ENCODE data around the gene TBC1D8. TPM values are rescaled to one million over a fixed set of nuclear protein-coding genes. Genes with fewer than 3 reads are reported as not detected.

TBC1D8 gene
- total RNA-seq, 1 experiment from 2014 or later: 51.7 TPM

DNA sequence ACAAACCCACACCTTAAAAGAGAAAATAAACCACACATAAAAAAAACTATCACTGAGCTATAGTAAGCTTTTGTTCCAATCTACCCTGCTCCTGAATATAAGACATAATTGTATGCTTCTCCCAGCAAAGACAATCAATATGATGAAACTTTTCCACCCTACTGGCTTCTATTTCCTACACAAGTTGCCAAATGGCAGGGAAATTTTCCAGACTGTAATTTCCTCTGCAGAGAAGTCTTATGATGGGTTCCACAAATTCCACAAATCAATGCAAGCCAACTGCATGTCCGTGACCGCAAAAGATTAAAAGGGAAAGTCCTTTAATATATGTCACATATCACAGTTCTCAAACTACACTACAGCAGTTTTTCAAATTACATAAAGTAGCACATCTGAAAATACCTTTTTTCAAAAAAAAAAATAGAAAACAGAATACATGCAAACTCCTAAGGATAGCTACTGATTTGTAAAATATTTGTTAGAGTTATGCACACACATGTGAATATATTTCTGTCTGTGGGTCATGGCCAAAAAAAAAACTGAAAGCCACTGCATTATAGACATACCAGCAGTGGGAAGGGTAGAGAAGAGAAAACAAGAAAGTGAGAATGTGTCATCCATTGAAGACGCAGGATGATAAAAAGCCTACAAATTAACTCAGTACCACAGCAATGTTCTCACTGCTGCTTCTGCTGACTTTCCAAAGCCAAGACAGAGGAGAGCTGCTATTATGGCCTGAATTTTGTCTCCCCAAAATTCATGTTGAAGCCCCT, 87.6 kb downstream of the TBC1D8 start (continued):
- TF ChIP-seq, protein P1, sequence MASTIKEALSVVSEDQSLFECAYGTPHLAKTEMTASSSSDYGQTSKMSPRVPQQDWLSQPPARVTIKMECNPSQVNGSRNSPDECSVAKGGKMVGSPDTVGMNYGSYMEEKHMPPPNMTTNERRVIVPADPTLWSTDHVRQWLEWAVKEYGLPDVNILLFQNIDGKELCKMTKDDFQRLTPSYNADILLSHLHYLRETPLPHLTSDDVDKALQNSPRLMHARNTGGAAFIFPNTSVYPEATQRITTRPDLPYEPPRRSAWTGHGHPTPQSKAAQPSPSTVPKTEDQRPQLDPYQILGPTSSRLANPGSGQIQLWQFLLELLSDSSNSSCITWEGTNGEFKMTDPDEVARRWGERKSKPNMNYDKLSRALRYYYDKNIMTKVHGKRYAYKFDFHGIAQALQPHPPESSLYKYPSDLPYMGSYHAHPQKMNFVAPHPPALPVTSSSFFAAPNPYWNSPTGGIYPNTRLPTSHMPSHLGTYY (CRISPR knock-in tag; IDR thresholded peaks at IDR 0.05): no peak
- TF ChIP-seq, protein P2, sequence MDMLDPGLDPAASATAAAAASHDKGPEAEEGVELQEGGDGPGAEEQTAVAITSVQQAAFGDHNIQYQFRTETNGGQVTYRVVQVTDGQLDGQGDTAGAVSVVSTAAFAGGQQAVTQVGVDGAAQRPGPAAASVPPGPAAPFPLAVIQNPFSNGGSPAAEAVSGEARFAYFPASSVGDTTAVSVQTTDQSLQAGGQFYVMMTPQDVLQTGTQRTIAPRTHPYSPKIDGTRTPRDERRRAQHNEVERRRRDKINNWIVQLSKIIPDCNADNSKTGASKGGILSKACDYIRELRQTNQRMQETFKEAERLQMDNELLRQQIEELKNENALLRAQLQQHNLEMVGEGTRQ (CRISPR knock-in tag; IDR thresholded peaks at IDR 0.05): no peak
- TF ChIP-seq, protein P3, sequence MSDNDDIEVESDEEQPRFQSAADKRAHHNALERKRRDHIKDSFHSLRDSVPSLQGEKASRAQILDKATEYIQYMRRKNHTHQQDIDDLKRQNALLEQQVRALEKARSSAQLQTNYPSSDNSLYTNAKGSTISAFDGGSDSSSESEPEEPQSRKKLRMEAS (CRISPR knock-in tag; IDR thresholded peaks at IDR 0.05): no peak

DNA sequence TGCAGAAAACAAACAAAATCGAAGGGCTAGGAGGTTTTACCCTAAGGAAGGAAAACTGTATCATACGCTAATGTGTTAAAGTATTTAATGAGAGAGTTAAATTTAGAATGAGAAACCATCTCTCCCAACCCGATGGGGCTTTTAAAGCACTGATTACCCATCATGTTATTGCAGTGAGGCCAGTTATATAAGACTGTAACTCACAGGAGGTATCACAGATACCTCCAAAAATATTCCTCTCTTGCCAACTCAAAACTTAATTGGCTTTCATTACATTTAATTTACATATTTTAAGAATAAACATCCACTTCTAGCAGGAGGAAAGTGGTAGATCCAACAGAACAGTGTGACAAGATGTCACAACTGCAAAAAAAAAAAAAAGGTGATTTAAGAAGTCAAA, 92.8 kb downstream of the TBC1D8 start:
- no peak for DNase-seq (ENCODE audit: low spot score)
- ChIA-PET CTCF (no interaction called here), POLR2A (no interaction called here)
- H3K4me3 Mint-ChIP-seq: no peak overlapping the region
- peaks cover 9% of the 10 kb centered on the region for H3K4me1 Mint-ChIP-seq
- H3K36me3 Mint-ChIP-seq: peaks cover 44% of the 10 kb centered on the region
- H3K27me3 Mint-ChIP-seq (ENCODE audit: low read depth): no peaks in the 10 kb centered on the region
- TF ChIP-seq RORB (CRISPR knock-in tag; IDR thresholded peaks at IDR 0.05) (no peak), SMAD3 (CRISPR knock-in tag; IDR thresholded peaks at IDR 0.05; ENCODE audit: borderline replicate concordance) (no peak), RELA (CRISPR knock-in tag; IDR thresholded peaks at IDR 0.05; ENCODE audit: borderline replicate concordance) (no peak), TCF7 (CRISPR knock-in tag; IDR thresholded peaks at IDR 0.05; ENCODE audit: low read depth) (no peak), SP1 (CRISPR knock-in tag; conservative IDR thresholded peaks at IDR 0.05) (no peak)
- TF ChIP-seq, protein P4, sequence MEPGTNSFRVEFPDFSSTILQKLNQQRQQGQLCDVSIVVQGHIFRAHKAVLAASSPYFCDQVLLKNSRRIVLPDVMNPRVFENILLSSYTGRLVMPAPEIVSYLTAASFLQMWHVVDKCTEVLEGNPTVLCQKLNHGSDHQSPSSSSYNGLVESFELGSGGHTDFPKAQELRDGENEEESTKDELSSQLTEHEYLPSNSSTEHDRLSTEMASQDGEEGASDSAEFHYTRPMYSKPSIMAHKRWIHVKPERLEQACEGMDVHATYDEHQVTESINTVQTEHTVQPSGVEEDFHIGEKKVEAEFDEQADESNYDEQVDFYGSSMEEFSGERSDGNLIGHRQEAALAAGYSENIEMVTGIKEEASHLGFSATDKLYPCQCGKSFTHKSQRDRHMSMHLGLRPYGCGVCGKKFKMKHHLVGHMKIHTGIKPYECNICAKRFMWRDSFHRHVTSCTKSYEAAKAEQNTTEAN (CRISPR knock-in tag; IDR thresholded peaks at IDR 0.05): no peak
- TF ChIP-seq, protein P5, sequence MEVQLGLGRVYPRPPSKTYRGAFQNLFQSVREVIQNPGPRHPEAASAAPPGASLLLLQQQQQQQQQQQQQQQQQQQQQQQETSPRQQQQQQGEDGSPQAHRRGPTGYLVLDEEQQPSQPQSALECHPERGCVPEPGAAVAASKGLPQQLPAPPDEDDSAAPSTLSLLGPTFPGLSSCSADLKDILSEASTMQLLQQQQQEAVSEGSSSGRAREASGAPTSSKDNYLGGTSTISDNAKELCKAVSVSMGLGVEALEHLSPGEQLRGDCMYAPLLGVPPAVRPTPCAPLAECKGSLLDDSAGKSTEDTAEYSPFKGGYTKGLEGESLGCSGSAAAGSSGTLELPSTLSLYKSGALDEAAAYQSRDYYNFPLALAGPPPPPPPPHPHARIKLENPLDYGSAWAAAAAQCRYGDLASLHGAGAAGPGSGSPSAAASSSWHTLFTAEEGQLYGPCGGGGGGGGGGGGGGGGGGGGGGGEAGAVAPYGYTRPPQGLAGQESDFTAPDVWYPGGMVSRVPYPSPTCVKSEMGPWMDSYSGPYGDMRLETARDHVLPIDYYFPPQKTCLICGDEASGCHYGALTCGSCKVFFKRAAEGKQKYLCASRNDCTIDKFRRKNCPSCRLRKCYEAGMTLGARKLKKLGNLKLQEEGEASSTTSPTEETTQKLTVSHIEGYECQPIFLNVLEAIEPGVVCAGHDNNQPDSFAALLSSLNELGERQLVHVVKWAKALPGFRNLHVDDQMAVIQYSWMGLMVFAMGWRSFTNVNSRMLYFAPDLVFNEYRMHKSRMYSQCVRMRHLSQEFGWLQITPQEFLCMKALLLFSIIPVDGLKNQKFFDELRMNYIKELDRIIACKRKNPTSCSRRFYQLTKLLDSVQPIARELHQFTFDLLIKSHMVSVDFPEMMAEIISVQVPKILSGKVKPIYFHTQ (CRISPR knock-in tag; IDR thresholded peaks at IDR 0.05): no peak
- TF ChIP-seq, protein P6, sequence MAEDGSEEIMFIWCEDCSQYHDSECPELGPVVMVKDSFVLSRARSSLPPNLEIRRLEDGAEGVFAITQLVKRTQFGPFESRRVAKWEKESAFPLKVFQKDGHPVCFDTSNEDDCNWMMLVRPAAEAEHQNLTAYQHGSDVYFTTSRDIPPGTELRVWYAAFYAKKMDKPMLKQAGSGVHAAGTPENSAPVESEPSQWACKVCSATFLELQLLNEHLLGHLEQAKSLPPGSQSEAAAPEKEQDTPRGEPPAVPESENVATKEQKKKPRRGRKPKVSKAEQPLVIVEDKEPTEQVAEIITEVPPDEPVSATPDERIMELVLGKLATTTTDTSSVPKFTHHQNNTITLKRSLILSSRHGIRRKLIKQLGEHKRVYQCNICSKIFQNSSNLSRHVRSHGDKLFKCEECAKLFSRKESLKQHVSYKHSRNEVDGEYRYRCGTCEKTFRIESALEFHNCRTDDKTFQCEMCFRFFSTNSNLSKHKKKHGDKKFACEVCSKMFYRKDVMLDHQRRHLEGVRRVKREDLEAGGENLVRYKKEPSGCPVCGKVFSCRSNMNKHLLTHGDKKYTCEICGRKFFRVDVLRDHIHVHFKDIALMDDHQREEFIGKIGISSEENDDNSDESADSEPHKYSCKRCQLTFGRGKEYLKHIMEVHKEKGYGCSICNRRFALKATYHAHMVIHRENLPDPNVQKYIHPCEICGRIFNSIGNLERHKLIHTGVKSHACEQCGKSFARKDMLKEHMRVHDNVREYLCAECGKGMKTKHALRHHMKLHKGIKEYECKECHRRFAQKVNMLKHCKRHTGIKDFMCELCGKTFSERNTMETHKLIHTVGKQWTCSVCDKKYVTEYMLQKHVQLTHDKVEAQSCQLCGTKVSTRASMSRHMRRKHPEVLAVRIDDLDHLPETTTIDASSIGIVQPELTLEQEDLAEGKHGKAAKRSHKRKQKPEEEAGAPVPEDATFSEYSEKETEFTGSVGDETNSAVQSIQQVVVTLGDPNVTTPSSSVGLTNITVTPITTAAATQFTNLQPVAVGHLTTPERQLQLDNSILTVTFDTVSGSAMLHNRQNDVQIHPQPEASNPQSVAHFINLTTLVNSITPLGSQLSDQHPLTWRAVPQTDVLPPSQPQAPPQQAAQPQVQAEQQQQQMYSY (CRISPR knock-in tag; IDR thresholded peaks at IDR 0.05): no peak
- no peak overlapping the region for H3K27ac Mint-ChIP-seq
- H3K9me3 Mint-ChIP-seq: no peaks in the 10 kb centered on the region
- no peak for ATAC-seq
